ENCODE results near the gene QTRT2.

QTRT2 gene

DNA sequence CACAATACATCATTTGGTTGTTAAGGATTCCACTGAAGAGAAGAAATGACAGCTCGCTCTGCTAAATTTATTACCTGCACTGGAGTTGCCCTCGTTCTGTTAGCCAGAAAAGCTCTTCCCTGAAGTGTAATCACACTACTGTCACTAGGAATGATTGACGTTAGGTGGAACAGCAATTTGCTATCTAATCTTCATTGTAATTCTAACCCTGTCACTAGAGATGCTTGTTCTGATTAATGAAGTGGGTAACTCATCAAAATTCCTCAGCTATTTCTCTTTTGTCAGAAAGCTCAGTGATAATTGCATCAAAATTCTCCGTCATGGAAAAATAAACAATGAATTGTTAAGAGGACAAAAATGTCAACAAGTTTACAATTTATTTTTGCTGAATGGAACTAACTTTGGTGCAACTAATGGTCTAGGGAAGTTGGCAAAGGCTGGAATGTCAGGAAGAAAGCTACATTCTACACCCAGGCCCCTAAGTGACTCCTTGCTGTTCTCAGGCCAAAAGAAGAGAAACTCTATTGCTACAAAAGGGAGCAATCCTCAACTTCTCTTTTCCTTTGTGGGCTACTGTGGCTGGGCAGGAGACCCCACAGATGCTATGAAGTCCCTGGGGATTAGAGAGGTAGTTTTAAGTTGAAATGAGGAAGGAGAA lies 34.3 kb upstream of the QTRT2 start:
- TF ChIP-seq ZFP30 (CRISPR knock-in tag; IDR thresholded peaks at IDR 0.05) (no peak), RARB (CRISPR knock-in tag; IDR thresholded peaks at IDR 0.05) (no peak), ISL1 (CRISPR knock-in tag; IDR thresholded peaks at IDR 0.05) (peak; percentile 97), ZNF565 (CRISPR knock-in tag; conservative IDR thresholded peaks at IDR 0.05; ENCODE audit: low read depth) (no peak)
- no peak for ATAC-seq

DNA sequence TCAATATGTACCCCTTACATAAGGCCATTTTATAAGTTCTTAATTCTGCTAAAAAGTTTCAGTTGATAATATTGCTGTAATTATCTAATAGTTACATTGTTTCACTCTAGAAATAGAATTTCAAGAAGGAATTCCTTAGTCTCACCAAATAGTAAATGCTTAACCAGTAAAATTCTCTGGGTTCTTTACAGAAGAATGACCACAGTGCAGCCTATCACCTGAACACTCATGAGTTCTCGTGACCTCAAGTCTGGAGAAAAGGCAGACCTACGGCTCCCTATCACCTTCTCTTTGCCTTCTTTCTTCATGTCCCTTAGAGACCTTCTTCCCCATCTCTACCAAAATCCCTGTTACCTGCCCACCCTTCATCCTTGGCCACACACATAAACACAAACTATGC lies 31.1 kb upstream of the QTRT2 start:
- TF ChIP-seq ZFP30 (CRISPR knock-in tag; IDR thresholded peaks at IDR 0.05) = no peak
- TF ChIP-seq GLIS3 (CRISPR knock-in tag; IDR thresholded peaks at IDR 0.05) = no peak
- TF ChIP-seq TOX (CRISPR knock-in tag; IDR thresholded peaks at IDR 0.05; ENCODE audit: borderline replicate concordance) = no peak
- TF ChIP-seq ZFP3 (CRISPR knock-in tag; IDR thresholded peaks at IDR 0.05) = no peak
- no peak for TF ChIP-seq ESRRG (CRISPR knock-in tag; IDR thresholded peaks at IDR 0.05)
- TF ChIP-seq ZNF8 (CRISPR knock-in tag; IDR thresholded peaks at IDR 0.05) = no peak
- no peak for TF ChIP-seq ZC3H10 (CRISPR knock-in tag; IDR thresholded peaks at IDR 0.05)
- no peak for TF ChIP-seq POU6F1 (CRISPR knock-in tag; IDR thresholded peaks at IDR 0.05; ENCODE audit: borderline replicate concordance, low read depth)
- ATAC-seq = no peak

- TF ChIP-seq ZC3H10 (CRISPR knock-in tag; IDR thresholded peaks at IDR 0.05) (no peak), CSDC2 (CRISPR knock-in tag; IDR thresholded peaks at IDR 0.05) (no peak), GLIS3 (CRISPR knock-in tag; IDR thresholded peaks at IDR 0.05) (no peak), PPARA (CRISPR knock-in tag; IDR thresholded peaks at IDR 0.05; ENCODE audit: borderline replicate concordance) (no peak), BACH2 (CRISPR knock-in tag; IDR thresholded peaks at IDR 0.05; ENCODE audit: borderline replicate concordance) (no peak), TOX (CRISPR knock-in tag; IDR thresholded peaks at IDR 0.05; ENCODE audit: borderline replicate concordance) (no peak), ZNF565 (CRISPR knock-in tag; conservative IDR thresholded peaks at IDR 0.05; ENCODE audit: low read depth) (no peak), OSR1 (CRISPR knock-in tag; IDR thresholded peaks at IDR 0.05) (no peak), ZNF8 (CRISPR knock-in tag; IDR thresholded peaks at IDR 0.05) (no peak), ISL1 (CRISPR knock-in tag; IDR thresholded peaks at IDR 0.05) (no peak), ZFP30 (CRISPR knock-in tag; IDR thresholded peaks at IDR 0.05) (no peak), TCF4 (CRISPR knock-in tag; IDR thresholded peaks at IDR 0.05; ENCODE audit: borderline replicate concordance) (no peak), CREB5 (CRISPR knock-in tag; IDR thresholded peaks at IDR 0.05; ENCODE audit: low read depth) (no peak)
- TF ChIP-seq, protein P1, sequence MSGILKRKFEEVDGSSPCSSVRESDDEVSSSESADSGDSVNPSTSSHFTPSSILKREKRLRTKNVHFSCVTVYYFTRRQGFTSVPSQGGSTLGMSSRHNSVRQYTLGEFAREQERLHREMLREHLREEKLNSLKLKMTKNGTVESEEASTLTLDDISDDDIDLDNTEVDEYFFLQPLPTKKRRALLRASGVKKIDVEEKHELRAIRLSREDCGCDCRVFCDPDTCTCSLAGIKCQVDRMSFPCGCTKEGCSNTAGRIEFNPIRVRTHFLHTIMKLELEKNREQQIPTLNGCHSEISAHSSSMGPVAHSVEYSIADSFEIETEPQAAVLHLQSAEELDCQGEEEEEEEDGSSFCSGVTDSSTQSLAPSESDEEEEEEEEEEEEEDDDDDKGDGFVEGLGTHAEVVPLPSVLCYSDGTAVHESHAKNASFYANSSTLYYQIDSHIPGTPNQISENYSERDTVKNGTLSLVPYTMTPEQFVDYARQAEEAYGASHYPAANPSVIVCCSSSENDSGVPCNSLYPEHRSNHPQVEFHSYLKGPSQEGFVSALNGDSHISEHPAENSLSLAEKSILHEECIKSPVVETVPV (CRISPR knock-in tag; IDR thresholded peaks at IDR 0.05) = no peak
- TF ChIP-seq, protein P2, sequence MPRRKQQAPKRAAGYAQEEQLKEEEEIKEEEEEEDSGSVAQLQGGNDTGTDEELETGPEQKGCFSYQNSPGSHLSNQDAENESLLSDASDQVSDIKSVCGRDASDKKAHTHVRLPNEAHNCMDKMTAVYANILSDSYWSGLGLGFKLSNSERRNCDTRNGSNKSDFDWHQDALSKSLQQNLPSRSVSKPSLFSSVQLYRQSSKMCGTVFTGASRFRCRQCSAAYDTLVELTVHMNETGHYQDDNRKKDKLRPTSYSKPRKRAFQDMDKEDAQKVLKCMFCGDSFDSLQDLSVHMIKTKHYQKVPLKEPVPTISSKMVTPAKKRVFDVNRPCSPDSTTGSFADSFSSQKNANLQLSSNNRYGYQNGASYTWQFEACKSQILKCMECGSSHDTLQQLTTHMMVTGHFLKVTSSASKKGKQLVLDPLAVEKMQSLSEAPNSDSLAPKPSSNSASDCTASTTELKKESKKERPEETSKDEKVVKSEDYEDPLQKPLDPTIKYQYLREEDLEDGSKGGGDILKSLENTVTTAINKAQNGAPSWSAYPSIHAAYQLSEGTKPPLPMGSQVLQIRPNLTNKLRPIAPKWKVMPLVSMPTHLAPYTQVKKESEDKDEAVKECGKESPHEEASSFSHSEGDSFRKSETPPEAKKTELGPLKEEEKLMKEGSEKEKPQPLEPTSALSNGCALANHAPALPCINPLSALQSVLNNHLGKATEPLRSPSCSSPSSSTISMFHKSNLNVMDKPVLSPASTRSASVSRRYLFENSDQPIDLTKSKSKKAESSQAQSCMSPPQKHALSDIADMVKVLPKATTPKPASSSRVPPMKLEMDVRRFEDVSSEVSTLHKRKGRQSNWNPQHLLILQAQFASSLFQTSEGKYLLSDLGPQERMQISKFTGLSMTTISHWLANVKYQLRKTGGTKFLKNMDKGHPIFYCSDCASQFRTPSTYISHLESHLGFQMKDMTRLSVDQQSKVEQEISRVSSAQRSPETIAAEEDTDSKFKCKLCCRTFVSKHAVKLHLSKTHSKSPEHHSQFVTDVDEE (CRISPR knock-in tag; IDR thresholded peaks at IDR 0.05) = no peak
- no peak for ATAC-seq
Measured at GRCh38 chr3:114026331-114026730, 30.2 kb upstream of the QTRT2 start.

DNA sequence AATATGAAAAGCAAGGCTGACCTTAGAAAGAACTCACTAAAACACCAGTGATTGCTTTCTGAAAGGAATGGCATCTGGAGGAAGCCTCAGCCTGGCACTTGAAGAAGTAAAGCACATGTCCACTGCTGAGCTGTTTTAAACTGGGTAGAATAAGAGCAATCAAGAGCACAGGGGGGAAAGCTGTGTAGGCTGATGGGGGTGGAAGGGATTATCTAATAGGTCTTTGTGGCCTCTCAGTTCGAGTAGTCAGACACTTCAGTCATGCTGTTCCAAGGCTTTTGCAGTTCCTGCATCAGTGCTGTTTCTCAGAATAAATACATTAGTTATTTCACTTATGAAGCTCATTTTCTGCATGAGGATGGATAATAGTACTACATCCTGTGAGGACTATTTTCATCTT lies 22.8 kb upstream of the QTRT2 start:
- no peak for ATAC-seq
- TF ChIP-seq TOX (CRISPR knock-in tag; IDR thresholded peaks at IDR 0.05; ENCODE audit: borderline replicate concordance) = no peak
- TF ChIP-seq SNAI2 (CRISPR knock-in tag; IDR thresholded peaks at IDR 0.05) = no peak
- no peak for TF ChIP-seq ZNF70 (CRISPR knock-in tag; IDR thresholded peaks at IDR 0.05)
- TF ChIP-seq CREB5 (CRISPR knock-in tag; IDR thresholded peaks at IDR 0.05; ENCODE audit: low read depth) = no peak
- TF ChIP-seq, protein P2 (CRISPR knock-in tag; IDR thresholded peaks at IDR 0.05) = no peak
- TF ChIP-seq ESRRG (CRISPR knock-in tag; IDR thresholded peaks at IDR 0.05) = no peak
- no peak for TF ChIP-seq GLIS3 (CRISPR knock-in tag; IDR thresholded peaks at IDR 0.05)
- no peak for TF ChIP-seq ZNF8 (CRISPR knock-in tag; IDR thresholded peaks at IDR 0.05)
- no peak for TF ChIP-seq RARB (CRISPR knock-in tag; IDR thresholded peaks at IDR 0.05)
- TF ChIP-seq TCF4 (CRISPR knock-in tag; IDR thresholded peaks at IDR 0.05; ENCODE audit: borderline replicate concordance) = no peak
- TF ChIP-seq, protein P1 (CRISPR knock-in tag; IDR thresholded peaks at IDR 0.05) = no peak
